HG03060 (cell line): Measurements from ENCODE around the gene PIK3R6.
A peak's percentile ranks its signal among the peaks of the same experiment; 100 is the strongest.
"Not testable (repeated sequence)": the region's sequence is repeated elsewhere in the genome, so short reads cannot be mapped to it uniquely, and the experiment has no call there.

ENCODE experiments used
- ATAC-seq: cut with Tn5 transposase; IDR thresholded peaks from one replicate; pipeline ENCODE4 v1.9.1; 2021; ENCODE audit warnings: low read depth, moderate number of reproducible peaks; ENCODE audit not compliant: unreplicated experiment

PIK3R6 gene

GRCh38 chr17:8894673-8895578 lies 27.5 kb upstream of the PIK3R6 start:
- no peak for ATAC-seq

- ATAC-seq, result no peak
These were observed 26.8 kb upstream of the PIK3R6 start for GRCh38 chr17:8894202-8894671.

DNA sequence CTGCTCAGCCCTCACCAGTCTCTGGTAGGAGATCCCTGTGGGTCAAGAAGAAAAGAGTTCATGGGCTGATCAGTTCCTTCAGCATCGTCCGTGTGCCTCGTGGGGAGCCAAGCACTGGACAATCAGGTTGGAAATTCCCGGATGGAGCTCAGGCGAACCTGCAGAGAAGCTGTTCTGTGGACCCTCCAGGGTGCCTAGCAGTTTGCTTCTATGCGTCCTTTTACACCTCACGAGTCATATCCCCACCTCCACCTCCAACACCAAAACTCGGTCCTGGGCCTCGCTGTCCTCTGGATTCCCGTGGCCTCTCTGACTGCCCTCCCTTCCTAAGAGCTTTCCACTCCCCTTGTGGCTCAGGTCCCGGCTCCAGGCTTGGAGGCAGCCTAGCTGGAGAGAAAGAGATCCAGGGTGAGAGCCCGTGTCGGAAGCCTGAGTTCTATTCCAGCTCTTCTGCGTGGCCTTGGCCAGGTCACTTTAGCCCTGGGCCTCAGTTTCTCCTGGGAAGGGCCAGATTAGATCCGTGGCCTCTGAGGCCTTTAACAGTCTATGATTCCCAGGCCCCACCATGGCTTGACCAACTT lies 26.2 kb upstream of the PIK3R6 start:
- ATAC-seq, result no peak

GRCh38 chr17:8893059-8893458 lies 25.6 kb upstream of the PIK3R6 start:
- ATAC-seq, result no peak

DNA sequence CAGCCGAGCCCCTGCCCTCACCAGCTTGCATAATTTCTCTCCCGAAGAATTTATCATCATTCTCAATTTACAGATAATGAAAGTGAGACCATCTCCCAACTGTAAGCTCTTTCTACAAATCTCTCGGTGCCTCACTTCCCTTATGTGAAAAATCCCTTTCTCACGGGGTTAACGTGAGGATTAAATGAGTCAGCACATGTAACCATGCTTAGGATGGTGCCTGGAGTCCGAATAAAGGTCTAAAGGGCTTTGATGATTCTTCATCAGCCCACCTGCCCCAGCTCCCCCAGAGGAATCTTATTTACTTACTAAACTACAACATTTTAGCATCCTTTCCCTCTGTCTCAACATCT lies 24.8 kb upstream of the PIK3R6 start:
- peak; percentile 54 for ATAC-seq

DNA sequence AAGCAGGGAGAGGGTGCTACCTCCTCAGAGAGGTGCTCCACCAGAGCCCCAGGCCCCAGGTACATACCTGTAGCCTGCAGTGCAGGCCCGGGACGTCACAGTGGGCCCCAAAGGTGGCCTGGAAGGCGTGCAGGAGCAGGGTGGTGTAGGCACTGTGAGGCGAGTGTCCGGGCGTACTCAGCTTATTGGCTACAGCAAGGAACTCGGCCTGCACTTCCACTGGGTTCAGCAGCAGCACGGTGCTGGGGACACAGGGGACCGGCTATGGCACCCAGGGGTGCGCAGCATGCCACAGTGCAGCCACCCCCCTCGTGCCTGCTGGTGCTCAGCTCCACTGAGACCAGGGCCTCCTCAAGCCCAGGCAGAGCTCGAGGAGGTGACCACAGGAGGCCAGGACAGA lies 23.2 kb upstream of the PIK3R6 start:
- no peak for ATAC-seq

DNA sequence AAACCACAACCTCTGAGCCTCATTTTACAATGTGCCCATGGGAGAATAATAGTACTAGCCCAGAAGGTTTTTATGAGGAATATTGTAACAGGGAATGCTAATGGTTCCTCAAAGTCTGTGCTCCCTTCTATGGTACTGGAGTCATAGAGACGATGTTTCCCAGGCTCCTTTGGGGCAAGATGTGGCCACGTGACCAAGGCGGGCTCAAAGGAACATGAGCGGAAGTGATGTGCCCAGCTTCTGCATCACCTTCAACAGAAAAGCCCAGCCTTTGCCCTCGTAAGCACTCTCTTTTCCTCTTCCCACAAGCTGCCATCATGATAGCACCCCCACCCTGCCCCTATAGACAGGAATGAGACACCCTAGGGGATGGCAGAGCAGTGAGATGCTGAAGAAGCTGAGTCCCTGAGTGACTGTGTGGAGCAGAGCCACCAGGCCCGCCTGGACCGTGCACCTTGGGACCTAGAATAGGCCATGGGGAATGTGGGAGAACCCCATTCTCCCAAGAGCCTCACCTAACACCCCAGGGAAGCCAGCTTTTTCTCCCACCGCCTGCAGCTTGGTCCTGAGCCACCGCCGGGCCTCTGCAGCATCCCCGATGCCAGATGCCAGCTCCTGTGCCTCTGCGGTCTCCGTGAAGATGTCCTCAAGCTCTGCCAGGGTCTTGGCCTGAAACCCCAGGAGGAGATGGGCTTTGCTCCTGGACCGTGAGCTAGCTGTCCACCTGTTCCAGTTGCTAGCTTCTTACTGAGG lies 22.2 kb upstream of the PIK3R6 start:
- ATAC-seq, result no peak

GRCh38 chr17:8888704-8889302 lies 21.3 kb upstream of the PIK3R6 start:
- no peak for ATAC-seq

GRCh38 chr17:8887834-8888703 lies 20.6 kb upstream of the PIK3R6 start:
- ATAC-seq, result no peak

GRCh38 chr17:8887301-8887700 lies 19.8 kb upstream of the PIK3R6 start:
- ATAC-seq, result no peak

DNA sequence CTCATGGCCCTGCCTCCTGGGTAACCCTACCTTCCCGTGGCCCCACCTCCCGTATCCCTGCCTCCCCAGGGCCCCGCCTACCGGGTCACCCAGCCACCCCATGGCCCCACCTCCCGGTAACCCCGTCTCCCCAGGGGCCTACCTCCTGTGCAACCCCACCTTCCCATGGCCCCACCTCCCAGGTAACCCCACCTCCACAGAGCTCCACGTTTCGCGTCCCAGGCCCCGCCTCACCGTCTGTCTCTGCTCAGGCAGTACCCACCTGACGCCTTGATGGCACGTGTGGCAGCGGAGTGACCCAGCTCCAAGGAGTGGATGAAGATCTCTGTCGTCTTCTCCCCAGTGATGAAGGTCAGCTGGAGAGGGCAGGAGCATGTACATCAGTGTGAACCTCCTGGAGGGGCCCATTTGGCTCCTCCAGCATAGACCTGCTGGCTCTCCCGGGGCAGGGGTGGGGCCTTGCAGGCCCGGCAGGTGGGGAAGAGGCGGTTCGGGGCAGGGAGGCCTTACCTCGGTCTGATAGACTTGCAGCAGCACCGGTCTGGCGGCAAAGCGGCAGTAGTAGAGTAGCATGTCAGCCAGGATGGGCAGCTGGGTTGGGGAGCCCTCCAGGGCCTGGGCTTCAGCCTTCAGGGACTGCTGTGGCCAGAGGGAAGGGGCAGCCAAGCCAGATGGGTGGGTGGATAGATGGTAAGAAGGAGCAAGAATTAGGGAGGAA lies 18.7 kb upstream of the PIK3R6 start:
- ATAC-seq, result no peak

DNA sequence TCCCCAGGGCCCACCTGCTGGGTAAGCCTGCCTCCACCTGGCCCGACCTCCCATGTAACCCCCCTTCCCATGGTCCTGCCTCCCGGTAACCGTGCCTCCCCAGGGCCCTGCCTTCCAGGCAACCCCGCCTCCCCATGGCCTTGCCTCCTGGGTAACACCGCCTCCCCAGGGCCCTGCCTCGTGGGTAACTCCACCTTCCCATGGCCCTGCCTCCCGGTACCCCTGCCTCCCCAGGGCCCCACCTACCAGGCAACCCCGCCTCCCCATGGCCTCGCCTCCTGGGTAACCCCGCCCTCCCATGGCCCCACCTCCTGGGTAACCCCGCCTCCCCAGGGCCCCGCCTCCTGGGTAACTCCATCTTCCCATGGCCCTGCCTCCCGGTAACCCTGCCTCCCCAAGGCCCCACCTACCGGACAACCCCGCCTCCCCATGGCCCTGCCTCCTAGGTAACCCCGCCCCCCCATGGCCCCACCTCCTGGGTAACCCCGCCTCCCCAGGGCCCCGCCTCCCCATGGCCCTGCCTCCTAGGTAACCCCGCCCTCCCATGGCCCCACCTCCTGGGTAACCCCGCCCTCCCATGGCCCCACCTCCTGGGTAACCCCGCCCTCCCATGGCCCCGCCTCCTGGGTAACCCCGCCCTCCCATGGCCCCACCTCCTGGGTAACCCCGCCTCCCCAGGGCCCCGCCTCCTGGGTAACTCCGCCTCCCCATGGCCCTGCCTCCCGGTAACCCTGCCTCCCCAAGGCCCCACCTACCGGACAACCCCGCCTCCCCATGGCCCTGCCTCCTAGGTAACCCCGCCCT lies 17.9 kb upstream of the PIK3R6 start:
- ATAC-seq, result not testable (repeated sequence)

- no peak for ATAC-seq
These were observed 17.0 kb upstream of the PIK3R6 start for GRCh38 chr17:8884336-8884990.

DNA sequence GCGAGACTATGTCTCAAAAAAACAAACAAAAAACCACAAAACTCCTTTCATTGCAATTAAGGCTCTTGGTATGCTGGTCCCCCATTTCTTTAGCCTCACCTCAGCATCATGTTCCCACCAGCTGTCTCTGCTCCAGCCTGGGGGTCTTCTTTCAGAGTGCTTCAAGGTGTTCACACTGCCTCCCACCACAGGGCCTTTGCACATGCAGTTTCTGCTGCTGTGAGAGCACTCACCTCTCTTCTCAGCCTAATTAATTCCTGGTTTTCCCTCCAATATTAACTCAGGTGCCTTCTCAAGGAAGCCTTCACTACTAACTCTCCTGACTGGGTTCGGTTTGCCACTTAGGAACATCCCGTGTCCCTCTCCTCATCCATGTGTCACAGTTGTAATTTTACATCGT lies 15.9 kb upstream of the PIK3R6 start:
- ATAC-seq, result no peak

- no peak for ATAC-seq
These were observed 14.1 kb upstream of the PIK3R6 start for GRCh38 chr17:8881606-8882005.

- no peak for ATAC-seq
These were observed 13.0 kb upstream of the PIK3R6 start for GRCh38 chr17:8880466-8880865.

GRCh38 chr17:8879410-8879809 lies 11.9 kb upstream of the PIK3R6 start:
- no peak for ATAC-seq

- no peak for ATAC-seq
These were observed 10.5 kb upstream of the PIK3R6 start for GRCh38 chr17:8877984-8878383.
